HepG2 (cell line): ENCODE data around the gene RNASE13. TPM values are rescaled to one million over a fixed set of nuclear protein-coding genes. Genes with fewer than 3 reads are reported as not detected.

ENCODE experiments used
- CHCHD3 ChIP-seq: sonication (generic); formaldehyde crosslinking; IDR thresholded peaks from 2 replicates; pipeline ENCODE4 v1.8.0; 2022; ENCODE audit warnings: mild to moderate bottlenecking, missing genetic modification reagents, moderate library complexity
- ETV6 ChIP-seq: sonication (generic); formaldehyde crosslinking; conservative IDR thresholded peaks from 2 replicates; pipeline ENCODE4 v1.4.0; 2020; ENCODE audit warnings: missing genetic modification reagents
- FOXA3 ChIP-seq: IDR thresholded peaks from 2 replicates; pipeline ENCODE4 v1.6.1; 2016; ENCODE audit warnings: missing genetic modification reagents, missing compliant biosample characterization
- GATA4 ChIP-seq: sonication (generic); IDR thresholded peaks from 2 replicates; pipeline ENCODE4 v1.6.1; 2016; ENCODE audit warnings: antibody characterized with exemption, low read depth, borderline replicate concordance
- GLI4 ChIP-seq: sonication (generic); formaldehyde crosslinking; IDR thresholded peaks from 2 replicates; pipeline ENCODE4 v1.5.1; 2020; ENCODE audit warnings: missing genetic modification reagents, mild to moderate bottlenecking, moderate library complexity, borderline replicate concordance
- GTF3A ChIP-seq: sonication (generic); formaldehyde crosslinking; conservative IDR thresholded peaks from 2 replicates; pipeline ENCODE4 v1.4.0; 2020; ENCODE audit warnings: mild to moderate bottlenecking, missing genetic modification reagents
- KLF12 ChIP-seq: sonication (generic); formaldehyde crosslinking; IDR thresholded peaks from 2 replicates; pipeline ENCODE4 v1.4.0; 2020; ENCODE audit warnings: missing genetic modification reagents, borderline replicate concordance
- SMYD3 ChIP-seq: sonication (generic); formaldehyde crosslinking; IDR thresholded peaks from 2 replicates; pipeline ENCODE4 v1.8.1; 2023; ENCODE audit warnings: mild to moderate bottlenecking, missing genetic modification reagents
- SYNCRIP ChIP-seq: fragments of 200-400 bp; formaldehyde crosslinking; IDR thresholded peaks from 2 replicates; pipeline ENCODE4 v1.6.1; 2018; ENCODE audit warnings: mild to moderate bottlenecking, low read depth, low read length; ENCODE audit not compliant: insufficient read depth
- ZFAT ChIP-seq: sonication (generic); formaldehyde crosslinking; conservative IDR thresholded peaks from 2 replicates; pipeline ENCODE4 v1.8.1; 2023; ENCODE audit warnings: missing genetic modification reagents, inconsistent platforms
- ZNF101 ChIP-seq: sonication (generic); formaldehyde crosslinking; IDR thresholded peaks from 2 replicates; pipeline ENCODE4 v1.4.0; 2020; ENCODE audit warnings: mild to moderate bottlenecking, low read depth, missing genetic modification reagents, borderline replicate concordance
- ZNF17 ChIP-seq: sonication (generic); formaldehyde crosslinking; IDR thresholded peaks from 2 replicates; pipeline ENCODE4 v1.5.0; 2020; ENCODE audit warnings: mild to moderate bottlenecking, missing genetic modification reagents
- ZNF34 ChIP-seq: sonication (generic); formaldehyde crosslinking; IDR thresholded peaks from 2 replicates; pipeline ENCODE4 v1.4.0; 2020; ENCODE audit warnings: mild to moderate bottlenecking, missing genetic modification reagents, borderline replicate concordance
- ZNF670 ChIP-seq: sonication (generic); formaldehyde crosslinking; IDR thresholded peaks from 2 replicates; pipeline ENCODE4 v1.8.0; 2022; ENCODE audit warnings: mild to moderate bottlenecking, missing genetic modification reagents, borderline replicate concordance
- ZNF7 ChIP-seq: IDR thresholded peaks from 2 replicates; pipeline ENCODE4 v1.6.1; 2016; ENCODE audit warnings: missing biosample characterization, missing genetic modification reagents
- polyA plus RNA-seq, 8 experiments: library from polyadenylated mRNA; depleted of rRNA in 3 of 8; stranded (reverse) in 7 of 8; unstranded in 1 of 8; fragments of >200 nt; fragmentation: Illumina TruSeq in 4 of 8; extraction: Trizol in 4 of 8; gene quantifications; 2 replicates each; pipeline versions ENCODE4 v1.2.1 to v1.2.3, GENCODE V29; 2011 to 2016; ENCODE audit warnings: low read depth in 4 of 8, missing spikeins in 1 of 8, mixed read lengths in 1 of 8; ENCODE audit not compliant: insufficient read depth in 1 of 8
- total RNA-seq, 5 experiments: library from RNA; depleted of rRNA; stranded (reverse); fragments of >200 nt; fragmentation: Illumina TruSeq; extraction: Trizol; gene quantifications; 2 replicates each; pipeline ENCODE4 v1.2.3, GENCODE V29; 2016; ENCODE audit warnings: low read depth in 1 of 5
- TF ChIP-seq, protein P1 (sequence below): sonication (generic); formaldehyde crosslinking; IDR thresholded peaks from 2 replicates; pipeline ENCODE4 v1.5.0; 2020; ENCODE audit warnings: missing genetic modification reagents, mild to moderate bottlenecking, borderline replicate concordance
- TF ChIP-seq, protein P2 (sequence below): IDR thresholded peaks from 2 replicates; pipeline ENCODE4 v1.6.1; 2016; ENCODE audit warnings: mild to moderate bottlenecking, missing biosample characterization, missing genetic modification reagents
- TF ChIP-seq, protein P3 (sequence below): fragments of 450-650 bp; IDR thresholded peaks from 2 replicates; pipeline ENCODE4 v1.6.1; 2016
- TF ChIP-seq, protein P4 (sequence below): sonication (generic); formaldehyde crosslinking; IDR thresholded peaks from 2 replicates; pipeline ENCODE4 v1.4.0; 2020; ENCODE audit warnings: missing genetic modification reagents
- TF ChIP-seq, protein P5 (sequence below): sonication (generic); formaldehyde crosslinking; IDR thresholded peaks from 2 replicates; pipeline ENCODE4 v1.5.0; 2020; ENCODE audit warnings: mild to moderate bottlenecking, missing genetic modification reagents, borderline replicate concordance

RNASE13 gene
- total and polyA plus RNA-seq, 2 of the 13 experiments (the other 11 are each of a cell fraction or from before 2014, with no cell fraction given) = 1.0 TPM; not detected in 1

DNA sequence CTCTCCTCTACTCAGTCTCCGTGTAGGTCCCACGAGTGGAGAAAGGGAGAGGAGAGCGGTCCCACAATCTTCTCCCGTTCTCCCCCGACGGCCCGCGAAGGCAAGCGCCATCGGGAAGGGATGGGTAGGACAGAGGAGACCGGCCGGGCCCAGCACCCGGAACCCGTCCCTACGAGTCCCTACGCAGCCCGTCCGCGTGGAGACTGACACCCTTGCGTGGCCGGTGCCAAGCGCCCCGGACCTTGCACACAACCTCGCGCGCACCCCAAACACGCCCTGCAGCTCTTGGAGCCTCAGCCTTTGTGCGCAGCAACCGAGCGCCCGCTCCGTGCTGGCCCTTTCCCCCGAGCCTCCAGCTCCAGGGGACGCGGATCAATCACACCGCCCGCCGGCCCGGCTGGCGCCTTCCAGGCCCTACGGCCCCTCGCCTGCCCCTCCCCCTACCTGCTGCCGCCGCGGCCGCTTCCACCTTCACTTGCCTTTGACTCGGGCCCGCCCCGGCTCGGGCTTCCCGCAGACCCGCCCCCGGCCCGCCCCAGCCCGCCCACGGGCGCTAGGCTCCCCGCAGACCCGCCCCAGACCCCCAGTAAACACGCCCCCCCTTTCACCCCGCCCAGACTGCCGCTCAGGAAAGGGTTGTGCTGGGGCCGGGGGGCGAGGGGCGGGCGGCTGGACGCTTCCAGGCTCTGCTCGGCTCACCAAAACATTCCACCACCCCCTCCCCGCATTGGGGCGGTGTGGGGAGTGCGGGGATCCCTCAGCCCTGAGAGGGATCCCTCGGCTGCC is 9.8 kb downstream of the RNASE13 start, which contains the start of gene NDRG2 (continued):
- no peak for TF ChIP-seq GLI4 (CRISPR knock-in tag)
- TF ChIP-seq GTF3A (CRISPR knock-in tag) = no peak
- TF ChIP-seq ZNF17 (CRISPR knock-in tag) = 0 out of 2 replicates have a peak, but pooled peaks have one; percentile 37
- TF ChIP-seq, protein P1, sequence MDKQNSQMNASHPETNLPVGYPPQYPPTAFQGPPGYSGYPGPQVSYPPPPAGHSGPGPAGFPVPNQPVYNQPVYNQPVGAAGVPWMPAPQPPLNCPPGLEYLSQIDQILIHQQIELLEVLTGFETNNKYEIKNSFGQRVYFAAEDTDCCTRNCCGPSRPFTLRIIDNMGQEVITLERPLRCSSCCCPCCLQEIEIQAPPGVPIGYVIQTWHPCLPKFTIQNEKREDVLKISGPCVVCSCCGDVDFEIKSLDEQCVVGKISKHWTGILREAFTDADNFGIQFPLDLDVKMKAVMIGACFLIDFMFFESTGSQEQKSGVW (CRISPR knock-in tag) = no peak
- TF ChIP-seq ZNF34 (CRISPR knock-in tag) = no peak
- TF ChIP-seq SMYD3 (CRISPR knock-in tag) = no peak
- TF ChIP-seq ZNF670 (CRISPR knock-in tag) = peak; percentile 88; the same call in 1 of the 2 replicates
- peak; percentile 14; the same call in 1 of the 2 replicates for TF ChIP-seq ETV6 (CRISPR knock-in tag)
- TF ChIP-seq, protein P2, sequence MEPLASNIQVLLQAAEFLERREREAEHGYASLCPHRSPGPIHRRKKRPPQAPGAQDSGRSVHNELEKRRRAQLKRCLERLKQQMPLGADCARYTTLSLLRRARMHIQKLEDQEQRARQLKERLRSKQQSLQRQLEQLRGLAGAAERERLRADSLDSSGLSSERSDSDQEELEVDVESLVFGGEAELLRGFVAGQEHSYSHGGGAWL (CRISPR knock-in tag) = peak; percentile 36; the same call in 1 of the 2 replicates
- TF ChIP-seq, protein P3, sequence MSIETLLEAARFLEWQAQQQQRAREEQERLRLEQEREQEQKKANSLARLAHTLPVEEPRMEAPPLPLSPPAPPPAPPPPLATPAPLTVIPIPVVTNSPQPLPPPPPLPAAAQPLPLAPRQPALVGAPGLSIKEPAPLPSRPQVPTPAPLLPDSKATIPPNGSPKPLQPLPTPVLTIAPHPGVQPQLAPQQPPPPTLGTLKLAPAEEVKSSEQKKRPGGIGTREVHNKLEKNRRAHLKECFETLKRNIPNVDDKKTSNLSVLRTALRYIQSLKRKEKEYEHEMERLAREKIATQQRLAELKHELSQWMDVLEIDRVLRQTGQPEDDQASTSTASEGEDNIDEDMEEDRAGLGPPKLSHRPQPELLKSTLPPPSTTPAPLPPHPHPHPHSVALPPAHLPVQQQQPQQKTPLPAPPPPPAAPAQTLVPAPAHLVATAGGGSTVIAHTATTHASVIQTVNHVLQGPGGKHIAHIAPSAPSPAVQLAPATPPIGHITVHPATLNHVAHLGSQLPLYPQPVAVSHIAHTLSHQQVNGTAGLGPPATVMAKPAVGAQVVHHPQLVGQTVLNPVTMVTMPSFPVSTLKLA = no peak
- TF ChIP-seq, protein P4, sequence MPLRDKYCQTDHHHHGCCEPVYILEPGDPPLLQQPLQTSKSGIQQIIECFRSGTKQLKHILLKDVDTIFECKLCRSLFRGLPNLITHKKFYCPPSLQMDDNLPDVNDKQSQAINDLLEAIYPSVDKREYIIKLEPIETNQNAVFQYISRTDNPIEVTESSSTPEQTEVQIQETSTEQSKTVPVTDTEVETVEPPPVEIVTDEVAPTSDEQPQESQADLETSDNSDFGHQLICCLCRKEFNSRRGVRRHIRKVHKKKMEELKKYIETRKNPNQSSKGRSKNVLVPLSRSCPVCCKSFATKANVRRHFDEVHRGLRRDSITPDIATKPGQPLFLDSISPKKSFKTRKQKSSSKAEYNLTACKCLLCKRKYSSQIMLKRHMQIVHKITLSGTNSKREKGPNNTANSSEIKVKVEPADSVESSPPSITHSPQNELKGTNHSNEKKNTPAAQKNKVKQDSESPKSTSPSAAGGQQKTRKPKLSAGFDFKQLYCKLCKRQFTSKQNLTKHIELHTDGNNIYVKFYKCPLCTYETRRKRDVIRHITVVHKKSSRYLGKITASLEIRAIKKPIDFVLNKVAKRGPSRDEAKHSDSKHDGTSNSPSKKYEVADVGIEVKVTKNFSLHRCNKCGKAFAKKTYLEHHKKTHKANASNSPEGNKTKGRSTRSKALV (CRISPR knock-in tag) = peak; percentile 78; the same call in 1 of the 2 replicates
- 0 out of 2 replicates have a peak, but pooled peaks have one; percentile 73 for TF ChIP-seq CHCHD3 (CRISPR knock-in tag)
- TF ChIP-seq, protein P5, sequence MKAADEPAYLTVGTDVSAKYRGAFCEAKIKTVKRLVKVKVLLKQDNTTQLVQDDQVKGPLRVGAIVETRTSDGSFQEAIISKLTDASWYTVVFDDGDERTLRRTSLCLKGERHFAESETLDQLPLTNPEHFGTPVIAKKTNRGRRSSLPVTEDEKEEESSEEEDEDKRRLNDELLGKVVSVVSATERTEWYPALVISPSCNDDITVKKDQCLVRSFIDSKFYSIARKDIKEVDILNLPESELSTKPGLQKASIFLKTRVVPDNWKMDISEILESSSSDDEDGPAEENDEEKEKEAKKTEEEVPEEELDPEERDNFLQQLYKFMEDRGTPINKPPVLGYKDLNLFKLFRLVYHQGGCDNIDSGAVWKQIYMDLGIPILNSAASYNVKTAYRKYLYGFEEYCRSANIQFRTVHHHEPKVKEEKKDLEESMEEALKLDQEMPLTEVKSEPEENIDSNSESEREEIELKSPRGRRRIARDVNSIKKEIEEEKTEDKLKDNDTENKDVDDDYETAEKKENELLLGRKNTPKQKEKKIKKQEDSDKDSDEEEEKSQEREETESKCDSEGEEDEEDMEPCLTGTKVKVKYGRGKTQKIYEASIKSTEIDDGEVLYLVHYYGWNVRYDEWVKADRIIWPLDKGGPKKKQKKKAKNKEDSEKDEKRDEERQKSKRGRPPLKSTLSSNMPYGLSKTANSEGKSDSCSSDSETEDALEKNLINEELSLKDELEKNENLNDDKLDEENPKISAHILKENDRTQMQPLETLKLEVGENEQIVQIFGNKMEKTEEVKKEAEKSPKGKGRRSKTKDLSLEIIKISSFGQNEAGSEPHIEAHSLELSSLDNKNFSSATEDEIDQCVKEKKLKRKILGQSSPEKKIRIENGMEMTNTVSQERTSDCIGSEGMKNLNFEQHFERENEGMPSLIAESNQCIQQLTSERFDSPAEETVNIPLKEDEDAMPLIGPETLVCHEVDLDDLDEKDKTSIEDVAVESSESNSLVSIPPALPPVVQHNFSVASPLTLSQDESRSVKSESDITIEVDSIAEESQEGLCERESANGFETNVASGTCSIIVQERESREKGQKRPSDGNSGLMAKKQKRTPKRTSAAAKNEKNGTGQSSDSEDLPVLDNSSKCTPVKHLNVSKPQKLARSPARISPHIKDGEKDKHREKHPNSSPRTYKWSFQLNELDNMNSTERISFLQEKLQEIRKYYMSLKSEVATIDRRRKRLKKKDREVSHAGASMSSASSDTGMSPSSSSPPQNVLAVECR = peak; percentile 80
- no peak for TF ChIP-seq ZFAT (CRISPR knock-in tag)
- TF ChIP-seq KLF12 = peak; percentile 78
- no peak for TF ChIP-seq SYNCRIP
- TF ChIP-seq ZNF7 (CRISPR knock-in tag) = no peak
- no peak for TF ChIP-seq GATA4
- peak; percentile 50; the same call in 1 of the 2 replicates for TF ChIP-seq FOXA3 (CRISPR knock-in tag)
- no peak for TF ChIP-seq ZNF101 (CRISPR knock-in tag)
